IMR-90 (cell line): ENCODE results near the gene CDC42SE1. TPM values are rescaled to one million over a fixed set of nuclear protein-coding genes. Genes with fewer than 3 reads are reported as not detected.

ENCODE experiments used
- ATAC-seq: fragments of 200-7000 bp; cut with Tn5 transposase; 2 replicates; pipeline ENCODE4 v1.9.1; 2020; ENCODE audit warnings: low read depth, mild to moderate bottlenecking, moderate library complexity
- BruUV-seq: library from RNA; stranded (reverse); fragments of 400-500 nt; replicated peaks from 2 replicates; lab custom pipeline; 2021; lab: Mats Ljungman, UMichigan
- CTCF ChIA-PET: fragments of 300-600 bp; formaldehyde crosslinking; extraction: SDS; loops from one replicate; lab custom pipeline; 2021; ENCODE audit warnings: antibody characterized with exemption; lab: Yijun Ruan, JAX
- POLR2A ChIA-PET: fragments of 300-600 bp; sonication (Branson Sonifier 250); formaldehyde crosslinking; loops from one replicate; lab custom pipeline; 2022; ENCODE audit warnings: antibody characterized with exemption; ENCODE audit not compliant: unreplicated experiment; lab: Charles Lee
- DNase-seq: peaks from one replicate; pipeline ENCODE4 v3.0.0; 2013
- H2AFZ ChIP-seq: replicated peaks from 2 replicates; pipeline ENCODE3; 2013; ENCODE audit warnings: low read length, mild to moderate bottlenecking; ENCODE audit not compliant: poor library complexity
- H2AK5ac ChIP-seq: 2 replicates; pipeline ENCODE4 v1.6.1; 2013; ENCODE audit warnings: low read depth, low read length, inconsistent platforms
- H2AK9ac ChIP-seq: replicated peaks from 2 replicates; pipeline ENCODE3; 2013; ENCODE audit warnings: mild to moderate bottlenecking, low read depth, low read length, moderate library complexity; ENCODE audit not compliant: poor library complexity
- H2BK120ac ChIP-seq: 2 replicates; pipeline ENCODE4 v1.6.1; 2013; ENCODE audit warnings: low read depth, low read length, inconsistent platforms
- H2BK15ac ChIP-seq: 3 replicates; pipeline ENCODE4 v1.6.1; 2013; ENCODE audit warnings: low read depth, low read length, inconsistent platforms
- H2BK20ac ChIP-seq: 2 replicates; pipeline ENCODE4 v1.6.1; 2013; ENCODE audit warnings: low read depth, mild to moderate bottlenecking, inconsistent platforms, low read length, moderate library complexity
- H2BK5ac ChIP-seq: 2 replicates; pipeline ENCODE4 v1.6.1; 2013; ENCODE audit warnings: mild to moderate bottlenecking, low read depth, low read length, inconsistent platforms; ENCODE audit not compliant: poor library complexity, severe bottlenecking
- H3K14ac ChIP-seq: replicated peaks from 2 replicates; pipeline ENCODE4 v1.6.1; 2013; ENCODE audit warnings: low read depth, low read length, inconsistent platforms
- H3K18ac ChIP-seq: 2 replicates; pipeline ENCODE4 v1.6.1; 2013; ENCODE audit warnings: low read depth, low read length, control low read depth
- H3K23ac ChIP-seq: 2 replicates; pipeline ENCODE4 v1.6.1; 2013; ENCODE audit warnings: low read depth, low read length, inconsistent platforms
- H3K27ac ChIP-seq: 2 replicates; pipeline ENCODE4 v1.5.1; 2013; ENCODE audit warnings: mild to moderate bottlenecking, control low read depth, low read length; ENCODE audit not compliant: insufficient read depth
- H3K27me3 ChIP-seq: 2 replicates; pipeline ENCODE4 v1.6.1; 2013; ENCODE audit warnings: low read length; ENCODE audit not compliant: control insufficient read depth, insufficient read depth
- H3K36me3 ChIP-seq: 2 replicates; pipeline ENCODE4 v1.6.1; 2013; ENCODE audit warnings: low read length, mixed read lengths; ENCODE audit not compliant: control insufficient read depth, insufficient read depth
- H3K4ac ChIP-seq: 2 replicates; pipeline ENCODE4 v1.6.1; 2013; ENCODE audit warnings: low read depth, low read length, inconsistent platforms
- H3K4me1 ChIP-seq: 2 replicates; pipeline ENCODE4 v1.6.1; 2013; ENCODE audit warnings: low read length, mixed read lengths; ENCODE audit not compliant: control insufficient read depth, insufficient read depth
- H3K4me2 ChIP-seq: 2 replicates; pipeline ENCODE4 v1.6.1; 2013; ENCODE audit warnings: low read depth, mild to moderate bottlenecking, control low read depth, low read length, moderate library complexity
- H3K4me3 ChIP-seq: 2 replicates; pipeline ENCODE4 v1.5.1; 2013; ENCODE audit warnings: low read depth, mild to moderate bottlenecking, control low read depth, low read length, moderate library complexity; ENCODE audit not compliant: insufficient read depth
- H3K56ac ChIP-seq: 2 replicates; pipeline ENCODE4 v1.6.1; 2013; ENCODE audit warnings: low read length, inconsistent platforms; ENCODE audit not compliant: insufficient read depth; ENCODE audit errors: extremely low read depth
- H3K79me1 ChIP-seq, 2 experiments: 2 replicates each; pipeline ENCODE4 v1.6.1; 2013; ENCODE audit warnings: low read length in 2 of 2, inconsistent platforms in 1 of 2, low read depth in 1 of 2
- H3K9ac ChIP-seq: 2 replicates; pipeline ENCODE4 v1.6.1; 2013; ENCODE audit warnings: low read depth, low read length, control low read depth
- H3K9me1 ChIP-seq: 2 replicates; pipeline ENCODE4 v1.6.1; 2013; ENCODE audit warnings: low read length, inconsistent platforms; ENCODE audit not compliant: insufficient read depth
- H3K9me3 ChIP-seq: 2 replicates; pipeline ENCODE4 v1.6.1; 2013; ENCODE audit warnings: low read length; ENCODE audit not compliant: control insufficient read depth, insufficient read depth
- H4K20me1 ChIP-seq: 2 replicates; pipeline ENCODE4 v1.6.1; 2013; ENCODE audit warnings: low read length, inconsistent platforms; ENCODE audit not compliant: insufficient read depth
- H4K5ac ChIP-seq: 2 replicates; pipeline ENCODE4 v1.6.1; 2013; ENCODE audit warnings: mild to moderate bottlenecking, low read depth, low read length, control low read depth
- H4K8ac ChIP-seq, 2 experiments: 2 replicates each; pipeline ENCODE4 v1.6.1; 2013; ENCODE audit warnings: low read depth in 2 of 2, low read length in 2 of 2, control low read depth in 1 of 2, inconsistent platforms in 1 of 2
- H4K91ac ChIP-seq: 2 replicates; pipeline ENCODE4 v1.6.1; 2013; ENCODE audit warnings: low read depth, low read length, inconsistent platforms; ENCODE audit not compliant: insufficient read depth
- BHLHE40 ChIP-seq: fragments of 150-350 bp; IDR thresholded peaks from 2 replicates; pipeline ENCODE4 v1.6.1; 2016; ENCODE audit warnings: mild to moderate bottlenecking, low read depth, low read length
- CHD1 ChIP-seq: IDR thresholded peaks from 2 replicates; pipeline ENCODE4 v1.6.1; 2012; ENCODE audit warnings: low read depth, low read length, improper control_type of control experiment
- FOS ChIP-seq: fragments of 150-350 bp; IDR thresholded peaks from 2 replicates; pipeline ENCODE4 v1.6.1; 2016; ENCODE audit warnings: low read depth, low read length
- MAZ ChIP-seq: IDR thresholded peaks from 2 replicates; pipeline ENCODE4 v1.6.1; 2012; ENCODE audit warnings: low read depth, mild to moderate bottlenecking, low read length, improper control_type of control experiment, moderate library complexity, borderline replicate concordance
- POLR2A ChIP-seq: IDR thresholded peaks from 2 replicates; pipeline ENCODE4 v1.6.1; 2012; ENCODE audit warnings: mild to moderate bottlenecking, low read depth, low read length
- USF2 ChIP-seq: fragments of 150-350 bp; IDR thresholded peaks from 2 replicates; pipeline ENCODE4 v1.6.1; 2017; ENCODE audit warnings: mild to moderate bottlenecking, antibody characterized with exemption, low read length, low read depth
- WGBS, 2 experiments: methylation state at CpG; one replicate each; pipeline versions ENCODE4 v1.1.5 to v1.1.7; 2013; ENCODE audit warnings: missing lambda C conversion rate in 2 of 2; ENCODE audit not compliant: insufficient read length in 1 of 2; ENCODE audit errors: extremely low coverage in 2 of 2; 5-methylcytosine and 5-hydroxymethylcytosine counted together
- dilution Hi-C: fragments of 300-500 bp; cut with HindIII; formaldehyde crosslinking; loops from one replicate; pipeline ENCODE4 v1.14.3; 2018; ENCODE audit warnings: low sequenced_read_pairs; ENCODE audit not compliant: unreplicated experiment
- in situ Hi-C: fragments of 300-500 bp; cut with MboI; formaldehyde crosslinking; loops from 3 replicates; pipeline ENCODE4 v1.14.3; 2019; ENCODE audit warnings: low sequenced_read_pairs, inconsistent platforms, mixed read lengths
- intact Hi-C: fragments of 100-400 bp; cut with micrococcal nuclease; formaldehyde crosslinking; loops from 2 replicates; pipeline ENCODE4 v1.10.0; 2022
- polyA plus RNA-seq, 3 experiments: library from polyadenylated mRNA; depleted of rRNA; stranded (reverse); fragments of >200 nt; gene quantifications; 2 replicates each; pipeline ENCODE4 v1.2.3, GENCODE V29; 2012; ENCODE audit warnings: low replicate concordance in 1 of 3
- total RNA-seq: library from RNA; depleted of rRNA; stranded (reverse); fragments of >200 nt; gene quantifications from 2 replicates; pipeline ENCODE4 v1.2.3, GENCODE V29; 2012

The CDC42SE1 gene
- total and polyA plus RNA-seq, 2 of the 4 experiments (the other 2 are of a cell fraction) = 47.0 to 58.5 TPM

- TF ChIP-seq BHLHE40 (no peak), CHD1 (peak; percentile 85; the same call in 1 of the 2 replicates), USF2 (no peak), MAZ (peak; percentile 76)
Measured at GRCh38 chr1:151059109-151060006, at the start of gene CDC42SE1 (continued).

- no peak overlapping the region for H2BK15ac ChIP-seq
- H3K4me3 ChIP-seq = no peak overlapping the region
- in situ Hi-C loops = no loop called here
- H3K9me3 ChIP-seq = no peaks in the 10 kb centered on the region
- no peak overlapping the region for H3K4me2 ChIP-seq
- H3K9me1 ChIP-seq = no peaks in the 10 kb centered on the region
- no peak overlapping the region for H3K23ac ChIP-seq
- no peak overlapping the region for H2BK5ac ChIP-seq
- no peak overlapping the region for H3K4ac ChIP-seq
- no peak overlapping the region for H3K9ac ChIP-seq
- no peak overlapping the region for H3K27ac ChIP-seq
- WGBS, 2 experiments = no CpG with 5 or more reads among the region's 5 CpGs
- H2AK5ac ChIP-seq = no peak overlapping the region
- H3K18ac ChIP-seq = no peak overlapping the region
- H4K91ac ChIP-seq = no peak overlapping the region
- H2AK9ac ChIP-seq = no peak overlapping the region
- H4K5ac ChIP-seq = no peak overlapping the region
- no peak overlapping the region for H3K56ac ChIP-seq
- no peaks in the 10 kb centered on the region for H3K27me3 ChIP-seq
- H2BK20ac ChIP-seq = no peak overlapping the region
- intact Hi-C loops = loop anchor here (10.0 kb wide), 1 partner anchor 146 kb away; the partner anchor contains the start of gene PSMD4
- no TSS peak for BruUV-seq
- POLR2A ChIA-PET = no interaction called here
- no peak for DNase-seq
- H4K8ac ChIP-seq = no peak overlapping the region
- CTCF ChIA-PET = no interaction called here
- no peak overlapping the region for H2AFZ ChIP-seq
- dilution Hi-C loops = no loop called here
- no peaks in the 10 kb centered on the region for H3K4me1 ChIP-seq
- ATAC-seq = no peak
- no peak overlapping the region for H2BK120ac ChIP-seq
- no peaks in the 10 kb centered on the region for H3K79me1 ChIP-seq
- no peak overlapping the region for H3K14ac ChIP-seq
- H3K36me3 ChIP-seq = 0 out of 2 replicates have a peak, but pooled peaks cover under 1% of the 10 kb centered on the region
- TF ChIP-seq POLR2A (no peak), FOS (0 out of 2 replicates have a peak, but pooled peaks have one; percentile 4)
- H4K20me1 ChIP-seq = no peaks in the 10 kb centered on the region
Measured at GRCh38 chr1:151108331-151108730, 48.9 kb upstream of the CDC42SE1 start.
